SK-N-SH treated with all-trans-retinoic acid at 6 μM for 48 hours (cell line): ENCODE data around the gene LEPR.

Source experiments
- ATAC-seq: fragments of 200-7000 bp; cut with Tn5 transposase; 3 replicates; pipeline ENCODE4 v1.9.1; 2020; ENCODE audit warnings: mild to moderate bottlenecking, moderate library complexity
- ARNTL ChIP-seq: fragments of 450-650 bp; formaldehyde crosslinking; IDR thresholded peaks from 2 replicates; pipeline ENCODE4 v1.5.0; 2020; ENCODE audit warnings: low read depth, mild to moderate bottlenecking, moderate library complexity, borderline replicate concordance
- BACH2 ChIP-seq: fragments of 250-450 bp; sonication (Bioruptor Pico); IDR thresholded peaks from 2 replicates; pipeline ENCODE4 v1.9.0; 2021; ENCODE audit warnings: mild to moderate bottlenecking, borderline replicate concordance
- CSDC2 ChIP-seq: fragments of 250-450 bp; sonication (Bioruptor Pico); IDR thresholded peaks from 2 replicates; pipeline ENCODE4 v1.5.0; 2020; ENCODE audit warnings: mild to moderate bottlenecking, moderate library complexity
- ESRRG ChIP-seq: fragments of 250-450 bp; sonication (Bioruptor Pico); IDR thresholded peaks from 2 replicates; pipeline ENCODE4 v1.6.1; 2021; ENCODE audit warnings: mild to moderate bottlenecking
- GLIS3 ChIP-seq: fragments of 250-450 bp; sonication (Bioruptor Pico); IDR thresholded peaks from 2 replicates; pipeline ENCODE4 v1.5.0; 2020; ENCODE audit warnings: mild to moderate bottlenecking, moderate library complexity
- OSR1 ChIP-seq: fragments of 250-450 bp; sonication (Bioruptor Pico); IDR thresholded peaks from 2 replicates; pipeline ENCODE4 v1.8.0; 2022; ENCODE audit warnings: moderate library complexity, mild to moderate bottlenecking, inconsistent platforms
- PPARA ChIP-seq: fragments of 250-450 bp; sonication (Bioruptor Pico); IDR thresholded peaks from 2 replicates; pipeline ENCODE4 v1.5.0; 2020; ENCODE audit warnings: mild to moderate bottlenecking, borderline replicate concordance
- RARB ChIP-seq: fragments of 250-450 bp; sonication (Bioruptor Pico); IDR thresholded peaks from 2 replicates; pipeline ENCODE4 v1.8.0; 2021; ENCODE audit warnings: mild to moderate bottlenecking, moderate library complexity
- SNAI2 ChIP-seq: fragments of 250-450 bp; sonication (Bioruptor Pico); IDR thresholded peaks from 2 replicates; pipeline ENCODE4 v1.5.0; 2020; ENCODE audit warnings: mild to moderate bottlenecking, moderate library complexity
- TCF4 ChIP-seq: fragments of 250-450 bp; sonication (Bioruptor Pico); IDR thresholded peaks from 2 replicates; pipeline ENCODE4 v1.8.0; 2021; ENCODE audit warnings: mild to moderate bottlenecking, moderate library complexity, borderline replicate concordance
- TOX ChIP-seq: fragments of 250-450 bp; sonication (Bioruptor Pico); IDR thresholded peaks from 2 replicates; pipeline ENCODE4 v1.8.0; 2021; ENCODE audit warnings: mild to moderate bottlenecking, moderate library complexity, borderline replicate concordance
- ZC3H10 ChIP-seq: fragments of 250-450 bp; sonication (Bioruptor Pico); IDR thresholded peaks from 2 replicates; pipeline ENCODE4 v1.5.1; 2021; ENCODE audit warnings: mild to moderate bottlenecking, moderate library complexity
- ZFP3 ChIP-seq: fragments of 250-450 bp; sonication (Bioruptor Pico); IDR thresholded peaks from 2 replicates; pipeline ENCODE4 v1.5.0; 2020; ENCODE audit warnings: mild to moderate bottlenecking, moderate library complexity
- ZFP30 ChIP-seq: fragments of 450-650 bp; formaldehyde crosslinking; IDR thresholded peaks from 2 replicates; pipeline ENCODE4 v1.5.0; 2022; ENCODE audit warnings: mild to moderate bottlenecking, moderate library complexity
- ZNF565 ChIP-seq: fragments of 450-650 bp; formaldehyde crosslinking; conservative IDR thresholded peaks from 2 replicates; pipeline ENCODE4 v1.5.0; 2020; ENCODE audit warnings: low read depth, mild to moderate bottlenecking, moderate library complexity
- ZNF70 ChIP-seq: fragments of 450-650 bp; formaldehyde crosslinking; IDR thresholded peaks from 2 replicates; pipeline ENCODE4 v1.5.0; 2020; ENCODE audit warnings: mild to moderate bottlenecking, moderate library complexity
- ZNF8 ChIP-seq: fragments of 450-650 bp; formaldehyde crosslinking; IDR thresholded peaks from 2 replicates; pipeline ENCODE4 v1.5.0; 2020; ENCODE audit warnings: mild to moderate bottlenecking, moderate library complexity
- TF ChIP-seq, protein P1 (sequence below): fragments of 250-450 bp; sonication (Bioruptor Pico); IDR thresholded peaks from 2 replicates; pipeline ENCODE4 v1.8.0; 2021; ENCODE audit warnings: low read depth, mild to moderate bottlenecking, moderate library complexity, borderline replicate concordance
- TF ChIP-seq, protein P2 (sequence below): fragments of 250-450 bp; sonication (Bioruptor Pico); IDR thresholded peaks from 2 replicates; pipeline ENCODE4 v1.8.0; 2020; ENCODE audit warnings: mild to moderate bottlenecking, moderate library complexity, borderline replicate concordance
- TF ChIP-seq, protein P3 (sequence below): fragments of 250-450 bp; sonication (Bioruptor Pico); IDR thresholded peaks from 2 replicates; pipeline ENCODE4 v1.5.0; 2020; ENCODE audit warnings: mild to moderate bottlenecking, moderate library complexity
- TF ChIP-seq, protein P4 (sequence below): fragments of 250-450 bp; sonication (Bioruptor Pico); IDR thresholded peaks from 2 replicates; pipeline ENCODE4 v1.5.1; 2020; ENCODE audit warnings: low read depth, mild to moderate bottlenecking, moderate library complexity
- TF ChIP-seq, protein P5 (sequence below): fragments of 250-450 bp; sonication (Bioruptor Pico); IDR thresholded peaks from 2 replicates; pipeline ENCODE4 v1.5.1; 2021; ENCODE audit warnings: mild to moderate bottlenecking, moderate library complexity

The LEPR gene

DNA sequence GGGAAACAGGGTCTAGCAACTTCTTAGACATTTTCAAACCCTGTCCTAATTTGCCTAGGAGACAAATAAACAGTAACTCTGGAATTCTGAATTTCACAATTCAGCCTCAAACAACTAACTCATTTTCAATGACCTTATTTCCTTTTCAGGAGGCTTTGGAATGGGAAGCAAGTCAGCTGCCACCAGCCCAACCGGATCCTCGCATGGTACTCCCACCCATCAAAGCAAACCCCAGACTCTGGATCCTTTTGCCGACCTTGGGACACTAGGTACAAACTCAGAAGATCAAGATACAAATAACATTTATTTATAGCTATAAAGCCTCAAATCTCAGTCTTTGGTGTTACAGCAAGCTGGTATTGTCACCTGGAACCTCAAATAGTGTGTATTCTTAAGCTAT is 18.9 kb upstream of the LEPR start:
- TF ChIP-seq, protein P1, sequence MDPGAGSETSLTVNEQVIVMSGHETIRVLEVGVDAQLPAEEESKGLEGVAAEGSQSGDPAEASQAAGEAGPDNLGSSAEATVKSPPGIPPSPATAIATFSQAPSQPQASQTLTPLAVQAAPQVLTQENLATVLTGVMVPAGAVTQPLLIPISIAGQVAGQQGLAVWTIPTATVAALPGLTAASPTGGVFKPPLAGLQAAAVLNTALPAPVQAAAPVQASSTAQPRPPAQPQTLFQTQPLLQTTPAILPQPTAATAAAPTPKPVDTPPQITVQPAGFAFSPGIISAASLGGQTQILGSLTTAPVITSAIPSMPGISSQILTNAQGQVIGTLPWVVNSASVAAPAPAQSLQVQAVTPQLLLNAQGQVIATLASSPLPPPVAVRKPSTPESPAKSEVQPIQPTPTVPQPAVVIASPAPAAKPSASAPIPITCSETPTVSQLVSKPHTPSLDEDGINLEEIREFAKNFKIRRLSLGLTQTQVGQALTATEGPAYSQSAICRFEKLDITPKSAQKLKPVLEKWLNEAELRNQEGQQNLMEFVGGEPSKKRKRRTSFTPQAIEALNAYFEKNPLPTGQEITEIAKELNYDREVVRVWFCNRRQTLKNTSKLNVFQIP (CRISPR knock-in tag) = no peak
- no peak for TF ChIP-seq ESRRG (CRISPR knock-in tag)
- TF ChIP-seq, protein P2, sequence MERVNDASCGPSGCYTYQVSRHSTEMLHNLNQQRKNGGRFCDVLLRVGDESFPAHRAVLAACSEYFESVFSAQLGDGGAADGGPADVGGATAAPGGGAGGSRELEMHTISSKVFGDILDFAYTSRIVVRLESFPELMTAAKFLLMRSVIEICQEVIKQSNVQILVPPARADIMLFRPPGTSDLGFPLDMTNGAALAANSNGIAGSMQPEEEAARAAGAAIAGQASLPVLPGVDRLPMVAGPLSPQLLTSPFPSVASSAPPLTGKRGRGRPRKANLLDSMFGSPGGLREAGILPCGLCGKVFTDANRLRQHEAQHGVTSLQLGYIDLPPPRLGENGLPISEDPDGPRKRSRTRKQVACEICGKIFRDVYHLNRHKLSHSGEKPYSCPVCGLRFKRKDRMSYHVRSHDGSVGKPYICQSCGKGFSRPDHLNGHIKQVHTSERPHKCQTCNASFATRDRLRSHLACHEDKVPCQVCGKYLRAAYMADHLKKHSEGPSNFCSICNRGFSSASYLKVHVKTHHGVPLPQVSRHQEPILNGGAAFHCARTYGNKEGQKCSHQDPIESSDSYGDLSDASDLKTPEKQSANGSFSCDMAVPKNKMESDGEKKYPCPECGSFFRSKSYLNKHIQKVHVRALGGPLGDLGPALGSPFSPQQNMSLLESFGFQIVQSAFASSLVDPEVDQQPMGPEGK (CRISPR knock-in tag) = no peak
- TF ChIP-seq, protein P3, sequence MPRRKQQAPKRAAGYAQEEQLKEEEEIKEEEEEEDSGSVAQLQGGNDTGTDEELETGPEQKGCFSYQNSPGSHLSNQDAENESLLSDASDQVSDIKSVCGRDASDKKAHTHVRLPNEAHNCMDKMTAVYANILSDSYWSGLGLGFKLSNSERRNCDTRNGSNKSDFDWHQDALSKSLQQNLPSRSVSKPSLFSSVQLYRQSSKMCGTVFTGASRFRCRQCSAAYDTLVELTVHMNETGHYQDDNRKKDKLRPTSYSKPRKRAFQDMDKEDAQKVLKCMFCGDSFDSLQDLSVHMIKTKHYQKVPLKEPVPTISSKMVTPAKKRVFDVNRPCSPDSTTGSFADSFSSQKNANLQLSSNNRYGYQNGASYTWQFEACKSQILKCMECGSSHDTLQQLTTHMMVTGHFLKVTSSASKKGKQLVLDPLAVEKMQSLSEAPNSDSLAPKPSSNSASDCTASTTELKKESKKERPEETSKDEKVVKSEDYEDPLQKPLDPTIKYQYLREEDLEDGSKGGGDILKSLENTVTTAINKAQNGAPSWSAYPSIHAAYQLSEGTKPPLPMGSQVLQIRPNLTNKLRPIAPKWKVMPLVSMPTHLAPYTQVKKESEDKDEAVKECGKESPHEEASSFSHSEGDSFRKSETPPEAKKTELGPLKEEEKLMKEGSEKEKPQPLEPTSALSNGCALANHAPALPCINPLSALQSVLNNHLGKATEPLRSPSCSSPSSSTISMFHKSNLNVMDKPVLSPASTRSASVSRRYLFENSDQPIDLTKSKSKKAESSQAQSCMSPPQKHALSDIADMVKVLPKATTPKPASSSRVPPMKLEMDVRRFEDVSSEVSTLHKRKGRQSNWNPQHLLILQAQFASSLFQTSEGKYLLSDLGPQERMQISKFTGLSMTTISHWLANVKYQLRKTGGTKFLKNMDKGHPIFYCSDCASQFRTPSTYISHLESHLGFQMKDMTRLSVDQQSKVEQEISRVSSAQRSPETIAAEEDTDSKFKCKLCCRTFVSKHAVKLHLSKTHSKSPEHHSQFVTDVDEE (CRISPR knock-in tag) = no peak
- TF ChIP-seq, protein P4, sequence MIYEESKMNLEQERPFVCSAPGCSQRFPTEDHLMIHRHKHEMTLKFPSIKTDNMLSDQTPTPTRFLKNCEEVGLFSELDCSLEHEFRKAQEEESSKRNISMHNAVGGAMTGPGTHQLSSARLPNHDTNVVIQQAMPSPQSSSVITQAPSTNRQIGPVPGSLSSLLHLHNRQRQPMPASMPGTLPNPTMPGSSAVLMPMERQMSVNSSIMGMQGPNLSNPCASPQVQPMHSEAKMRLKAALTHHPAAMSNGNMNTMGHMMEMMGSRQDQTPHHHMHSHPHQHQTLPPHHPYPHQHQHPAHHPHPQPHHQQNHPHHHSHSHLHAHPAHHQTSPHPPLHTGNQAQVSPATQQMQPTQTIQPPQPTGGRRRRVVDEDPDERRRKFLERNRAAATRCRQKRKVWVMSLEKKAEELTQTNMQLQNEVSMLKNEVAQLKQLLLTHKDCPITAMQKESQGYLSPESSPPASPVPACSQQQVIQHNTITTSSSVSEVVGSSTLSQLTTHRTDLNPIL (CRISPR knock-in tag) = no peak
- no peak for TF ChIP-seq OSR1
- TF ChIP-seq ZNF565 = no peak
- no peak for TF ChIP-seq ARNTL (CRISPR knock-in tag)
- no peak for TF ChIP-seq ZC3H10
- TF ChIP-seq, protein P5, sequence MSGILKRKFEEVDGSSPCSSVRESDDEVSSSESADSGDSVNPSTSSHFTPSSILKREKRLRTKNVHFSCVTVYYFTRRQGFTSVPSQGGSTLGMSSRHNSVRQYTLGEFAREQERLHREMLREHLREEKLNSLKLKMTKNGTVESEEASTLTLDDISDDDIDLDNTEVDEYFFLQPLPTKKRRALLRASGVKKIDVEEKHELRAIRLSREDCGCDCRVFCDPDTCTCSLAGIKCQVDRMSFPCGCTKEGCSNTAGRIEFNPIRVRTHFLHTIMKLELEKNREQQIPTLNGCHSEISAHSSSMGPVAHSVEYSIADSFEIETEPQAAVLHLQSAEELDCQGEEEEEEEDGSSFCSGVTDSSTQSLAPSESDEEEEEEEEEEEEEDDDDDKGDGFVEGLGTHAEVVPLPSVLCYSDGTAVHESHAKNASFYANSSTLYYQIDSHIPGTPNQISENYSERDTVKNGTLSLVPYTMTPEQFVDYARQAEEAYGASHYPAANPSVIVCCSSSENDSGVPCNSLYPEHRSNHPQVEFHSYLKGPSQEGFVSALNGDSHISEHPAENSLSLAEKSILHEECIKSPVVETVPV (CRISPR knock-in tag) = no peak
- TF ChIP-seq TCF4 (CRISPR knock-in tag) = no peak
- TF ChIP-seq GLIS3 (CRISPR knock-in tag) = no peak
- no peak for TF ChIP-seq PPARA (CRISPR knock-in tag)
- TF ChIP-seq ZFP3 (CRISPR knock-in tag) = no peak
- no peak for ATAC-seq

DNA sequence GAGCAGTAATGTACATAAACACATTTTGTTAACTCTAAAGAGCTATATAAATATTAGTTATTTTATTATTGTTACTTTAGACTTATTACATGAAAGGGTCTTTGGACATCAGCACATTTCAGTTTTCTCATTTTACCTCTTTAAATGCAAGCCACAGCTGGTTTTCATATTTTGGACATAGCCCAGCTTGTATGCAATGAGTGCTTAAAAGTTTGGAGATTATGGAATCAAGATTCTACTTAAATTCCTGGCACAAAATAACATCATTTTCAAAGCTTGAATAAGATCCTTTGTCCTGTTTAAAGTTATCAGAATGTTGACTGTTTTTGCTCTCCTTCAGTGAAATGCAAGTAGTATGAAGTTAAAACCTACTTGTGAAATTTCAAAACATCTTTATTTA is 15.5 kb upstream of the LEPR start:
- no peak for ATAC-seq
- TF ChIP-seq, protein P4 (CRISPR knock-in tag) = no peak
- no peak for TF ChIP-seq ZNF8 (CRISPR knock-in tag)
- TF ChIP-seq CSDC2 (CRISPR knock-in tag) = no peak
- no peak for TF ChIP-seq BACH2
- TF ChIP-seq PPARA (CRISPR knock-in tag) = no peak
- no peak for TF ChIP-seq TOX (CRISPR knock-in tag)
- no peak for TF ChIP-seq RARB (CRISPR knock-in tag)
- TF ChIP-seq OSR1 = no peak
- TF ChIP-seq ZC3H10 = no peak
- TF ChIP-seq ZFP3 (CRISPR knock-in tag) = no peak
- TF ChIP-seq GLIS3 (CRISPR knock-in tag) = no peak
- no peak for TF ChIP-seq ZFP30
- no peak for TF ChIP-seq TCF4 (CRISPR knock-in tag)
- TF ChIP-seq, protein P5 (CRISPR knock-in tag) = no peak
- TF ChIP-seq ESRRG (CRISPR knock-in tag) = no peak
- TF ChIP-seq, protein P1 (CRISPR knock-in tag) = no peak
- no peak for TF ChIP-seq ZNF70
- no peak for TF ChIP-seq ZNF565
- no peak for TF ChIP-seq ARNTL (CRISPR knock-in tag)
- TF ChIP-seq SNAI2 (CRISPR knock-in tag) = no peak
- TF ChIP-seq, all 23 proteins: peak for 0
